ENCODE results near the gene LRRC8B. TPM values are rescaled to one million over a fixed set of nuclear protein-coding genes. Genes with fewer than 3 reads are reported as not detected.

The LRRC8B gene
- total and polyA plus RNA-seq, 9 donors = 1.2 to 9.3 (median 6.8) TPM

- 91 to 92% (median 91%) methylated on average over 2 of the region's 2 CpGs for WGBS, 3 donors
These were observed 72.1 kb downstream of the LRRC8B start for GRCh38 chr1:89596698-89597097.

GRCh38 chr1:89598450-89599331, 74.1 kb downstream of the LRRC8B start:
- WGBS, 3 donors = 71 to 73% (median 72%) methylated on average over 5 of the region's 5 CpGs
- no peak for DNase-seq
- H3K4me1 ChIP-seq (ENCODE audit: insufficient read depth) = peaks cover 4% of the 10 kb centered on the region
- no peak overlapping the region for H3K4me3 ChIP-seq
- H3K27me3 ChIP-seq = no peaks in the 10 kb centered on the region
- H3K27ac ChIP-seq = no peak overlapping the region
- TF ChIP-seq POLR2A (IDR thresholded peaks at IDR 0.05) (no peak), CTCF (IDR thresholded peaks at IDR 0.05) (peak; percentile 22 to 44 (median 27))
- no peaks in the 10 kb centered on the region for H3K9me3 ChIP-seq
- no peaks in the 10 kb centered on the region for H3K36me3 ChIP-seq
- intact Hi-C loops (cut with DNase I) = loop anchor here in 3 of 4 donors (5.0 to 10.0 kb wide), 2 partner anchors 34 to 114 kb away; partner anchors contain the start of gene LRRC8C (in 1 of the 3)

More at GRCh38 chr1:89596698-89597097, 72.1 kb downstream of the LRRC8B start:
- intact Hi-C loops (cut with DNase I) = loop anchor here in 3 of 4 donors (5.0 to 10.0 kb wide), 2 partner anchors 36 to 112 kb away; partner anchors contain the start of gene LRRC8C (in 1 of the 3)
- no peak overlapping the region for H3K4me3 ChIP-seq
- no peak for DNase-seq
- H3K9me3 ChIP-seq = no peaks in the 10 kb centered on the region
- TF ChIP-seq EP300 (IDR thresholded peaks at IDR 0.05) = no peak
- no peak for TF ChIP-seq CTCF (IDR thresholded peaks at IDR 0.05)
- TF ChIP-seq POLR2A (IDR thresholded peaks at IDR 0.05) = no peak
- H3K4me1 ChIP-seq (ENCODE audit: insufficient read depth) = no peaks in the 10 kb centered on the region
- H3K36me3 ChIP-seq = no peaks in the 10 kb centered on the region
- no peaks in the 10 kb centered on the region for H3K27me3 ChIP-seq
- H3K27ac ChIP-seq = no peak overlapping the region

GRCh38 chr1:89599332-89599630, 74.7 kb downstream of the LRRC8B start:
- peaks cover 4% of the 10 kb centered on the region for H3K4me1 ChIP-seq (ENCODE audit: insufficient read depth)
- H3K36me3 ChIP-seq = no peaks in the 10 kb centered on the region
- H3K4me3 ChIP-seq = no peak overlapping the region
- no peak for TF ChIP-seq POLR2A (IDR thresholded peaks at IDR 0.05)
- no peak for TF ChIP-seq CTCF (IDR thresholded peaks at IDR 0.05)
- TF ChIP-seq EP300 (IDR thresholded peaks at IDR 0.05) = no peak
- no peaks in the 10 kb centered on the region for H3K9me3 ChIP-seq
- 89 to 93% (median 90%) methylated on average over 2 of the region's 2 CpGs for WGBS, 3 donors
- H3K27me3 ChIP-seq = no peaks in the 10 kb centered on the region
- no peak overlapping the region for H3K27ac ChIP-seq
- no peak for DNase-seq
- intact Hi-C loops (cut with DNase I) = loop anchor here in 3 of 4 donors (5.0 to 10.0 kb wide), 2 partner anchors 33 to 114 kb away; partner anchors contain the start of gene LRRC8C (in 1 of the 3)

GRCh38 chr1:89600451-89601224, 76.0 kb downstream of the LRRC8B start:
- Histone ChIP-seq H3K36me3 (no peaks in the 10 kb centered on the region), H3K4me1 (ENCODE audit: insufficient read depth) (peaks cover 8% of the 10 kb centered on the region), H3K27ac (no peak overlapping the region), H3K27me3 (no peaks in the 10 kb centered on the region), H3K9me3 (no peaks in the 10 kb centered on the region), H3K4me3 (no peak overlapping the region)
- WGBS, 3 donors = 95 to 97% (median 96%) methylated on average over 3 of the region's 3 CpGs
- no peak for DNase-seq
- TF ChIP-seq EP300 (IDR thresholded peaks at IDR 0.05) (no peak), POLR2A (IDR thresholded peaks at IDR 0.05) (no peak), CTCF (IDR thresholded peaks at IDR 0.05) (no peak)
- intact Hi-C loops (cut with DNase I) = loop anchor here in 1 of 4 donors (10.0 kb wide), 1 partner anchor 76 kb away; the partner anchor contains the start of gene LRRC8B

Measured in ovary (tissue), 9 donors.